CD4-positive, CD25-positive, alpha-beta regulatory T cell (primary cell): ENCODE results near the gene MEGF9. TPM values are rescaled to one million over a fixed set of nuclear protein-coding genes. Genes with fewer than 3 reads are reported as not detected.
"Not testable (repeated sequence)": the region's sequence is repeated elsewhere in the genome, so short reads cannot be mapped to it uniquely, and the experiment has no call there.

Experiments
- ATAC-seq, 2 donors: fragments of 150-1000 bp; cut with Tn5 transposase; one replicate each; pipeline ENCODE4 v1.10.0; 2021; ENCODE audit warnings: low read depth in 2 of 2, moderate number of reproducible peaks in 2 of 2, moderate library complexity in 1 of 2
- DNase-seq, 3 donors: peaks; one replicate each; pipeline versions ENCODE4 v3.0.0 to v3.0.0-alpha.2; 2012 to 2022; ENCODE audit warnings: mixed read lengths in 1 of 3
- H3K27ac ChIP-seq: one replicate; pipeline ENCODE4 v1.7.0; 2013; ENCODE audit warnings: mild to moderate bottlenecking, low read length; ENCODE audit not compliant: insufficient read depth, poor library complexity, severe bottlenecking
- H3K27me3 ChIP-seq: one replicate; pipeline ENCODE4 v1.7.0; 2013; ENCODE audit warnings: low read length; ENCODE audit not compliant: control insufficient read depth, insufficient read depth
- H3K36me3 ChIP-seq: one replicate; pipeline ENCODE4 v1.7.0; 2013; ENCODE audit warnings: mild to moderate bottlenecking, low read length, moderate library complexity; ENCODE audit not compliant: control insufficient read depth, insufficient read depth
- H3K4me1 ChIP-seq: 2 replicates; pipeline ENCODE4 v1.7.0; 2013; ENCODE audit warnings: mild to moderate bottlenecking, low read length; ENCODE audit not compliant: insufficient read depth, control insufficient read depth, poor library complexity, severe bottlenecking
- H3K4me3 ChIP-seq: one replicate; pipeline ENCODE4 v1.7.0; 2013; ENCODE audit warnings: low read depth, mild to moderate bottlenecking, low read length, moderate library complexity
- H3K9me3 ChIP-seq, 2 experiments: 1 replicate in 1 of 2; 2 replicates in 1 of 2; pipeline ENCODE4 v1.7.0; 2013; ENCODE audit warnings: low read length in 2 of 2, mild to moderate bottlenecking in 1 of 2, moderate library complexity in 1 of 2; ENCODE audit not compliant: control insufficient read depth in 2 of 2
- H3K27ac Mint-ChIP-seq, 3 donors: one replicate each; pipeline ENCODE4 v1.8.0; 2020 to 2022; ENCODE audit warnings: mild to moderate bottlenecking in 3 of 3, mixed read lengths in 3 of 3, moderate library complexity in 2 of 3
- H3K27me3 Mint-ChIP-seq: one replicate; pipeline ENCODE4 v1.8.0; 2022; ENCODE audit warnings: mild to moderate bottlenecking, mixed read lengths
- H3K36me3 Mint-ChIP-seq: one replicate; pipeline ENCODE4 v1.8.0; 2020; ENCODE audit warnings: mixed read lengths
- H3K4me1 Mint-ChIP-seq, 4 donors: one replicate each; pipeline ENCODE4 v1.8.0; 2020 to 2022; ENCODE audit warnings: mixed read lengths in 4 of 4, mild to moderate bottlenecking in 1 of 4
- H3K4me3 Mint-ChIP-seq, 4 donors: one replicate each; pipeline ENCODE4 v1.8.0; 2020 to 2022; ENCODE audit warnings: mild to moderate bottlenecking in 4 of 4, mixed read lengths in 4 of 4, moderate library complexity in 3 of 4
- H3K9me3 Mint-ChIP-seq, 7 donors: one replicate each; pipeline ENCODE4 v1.8.0; 2020 to 2022; ENCODE audit warnings: mixed read lengths in 7 of 7, mild to moderate bottlenecking in 3 of 7, moderate library complexity in 2 of 7
- polyA plus RNA-seq, 4 donors: library from polyadenylated mRNA; unstranded; fragments of 300-500 nt; fragmentation: Illumina TruSeq; gene quantifications; one replicate each; pipeline ENCODE4 v1.2.3, GENCODE V29; 2021
- total RNA-seq: library from RNA; stranded (reverse); gene quantifications from one replicate; pipeline ENCODE4 v1.2.3, GENCODE V29; 2022

The MEGF9 gene
- total and polyA plus RNA-seq, 5 donors from 2014 or later, result 4.6 to 17.8 (median 7.5) TPM

- Mint-ChIP-seq H3K9me3 (no peaks in the 10 kb centered on the region), H3K4me1 (peaks cover 6 to 14% (median 9%) of the 10 kb centered on the region in 4 donors), H3K27ac (no peak overlapping the region), H3K36me3 (no peaks in the 10 kb centered on the region), H3K4me3 (no peak overlapping the region), H3K27me3 (no peaks in the 10 kb centered on the region)
- ATAC-seq, result no peak
- DNase-seq, result no peak
- Histone ChIP-seq H3K27ac (no peak overlapping the region), H3K4me1 (no peaks in the 10 kb centered on the region), H3K9me3 (no peaks in the 10 kb centered on the region), H3K36me3 (peaks cover 5% of the 10 kb centered on the region), H3K4me3 (no peak overlapping the region), H3K27me3 (no peaks in the 10 kb centered on the region)
Observed at GRCh38 chr9:120755044-120755443, 40.8 kb upstream of the MEGF9 start.

GRCh38 chr9:120750421-120750820 is 36.2 kb upstream of the MEGF9 start:
- Histone ChIP-seq H3K36me3 (no peaks in the 10 kb centered on the region), H3K27ac (no peak overlapping the region), H3K27me3 (no peaks in the 10 kb centered on the region), H3K4me1 (no peaks in the 10 kb centered on the region), H3K4me3 (no peak overlapping the region), H3K9me3 (no peaks in the 10 kb centered on the region)
- Mint-ChIP-seq H3K27me3 (no peaks in the 10 kb centered on the region), H3K27ac (no peak overlapping the region), H3K36me3 (peaks cover 6% of the 10 kb centered on the region), H3K4me3 (no peak overlapping the region), H3K9me3 (peaks cover 0 to 1% (median 0%) of the 10 kb centered on the region in 7 donors), H3K4me1 (peaks cover 0 to 2% (median 0%) of the 10 kb centered on the region in 4 donors)
- DNase-seq (no peak), ATAC-seq (no peak)

GRCh38 chr9:120746366-120746765 is 32.1 kb upstream of the MEGF9 start:
- H3K4me3 Mint-ChIP-seq, H3K27ac ChIP-seq, H3K27me3 Mint-ChIP-seq, ATAC-seq, H3K27me3 ChIP-seq, DNase-seq, H3K36me3 ChIP-seq, H3K9me3 ChIP-seq, H3K9me3 Mint-ChIP-seq, H3K4me3 ChIP-seq, H3K4me1 ChIP-seq, H3K36me3 Mint-ChIP-seq, H3K4me1 Mint-ChIP-seq: not testable (repeated sequence)
- H3K27ac Mint-ChIP-seq, result peak overlapping the region in 1 of 3 donors; percentile 44

- H3K9me3 Mint-ChIP-seq, result peaks cover 0 to 1% (median 0%) of the 10 kb centered on the region in 7 donors
- H3K4me1 Mint-ChIP-seq, result peaks cover 0 to 2% (median 0%) of the 10 kb centered on the region in 4 donors
- Histone ChIP-seq H3K4me3 (no peak overlapping the region), H3K4me1 (no peaks in the 10 kb centered on the region), H3K27ac (no peak overlapping the region), H3K9me3 (no peaks in the 10 kb centered on the region), H3K27me3 (no peaks in the 10 kb centered on the region), H3K36me3 (no peaks in the 10 kb centered on the region)
- no peak overlapping the region for H3K27ac Mint-ChIP-seq
- no peaks in the 10 kb centered on the region for H3K27me3 Mint-ChIP-seq
- ATAC-seq, result no peak
- no peak overlapping the region for H3K4me3 Mint-ChIP-seq
- H3K36me3 Mint-ChIP-seq, result peaks cover 6% of the 10 kb centered on the region
- DNase-seq, result no peak
Observed at GRCh38 chr9:120745278-120745677, 31.0 kb upstream of the MEGF9 start.

GRCh38 chr9:120742951-120743416 is 28.7 kb upstream of the MEGF9 start:
- Histone ChIP-seq H3K4me3 (no peak overlapping the region), H3K9me3 (no peaks in the 10 kb centered on the region), H3K27me3 (no peaks in the 10 kb centered on the region), H3K4me1 (no peaks in the 10 kb centered on the region), H3K27ac (no peak overlapping the region), H3K36me3 (no peaks in the 10 kb centered on the region)
- Mint-ChIP-seq H3K4me3 (no peak overlapping the region), H3K36me3 (peaks cover 6% of the 10 kb centered on the region), H3K27me3 (no peaks in the 10 kb centered on the region), H3K9me3 (peaks cover 0 to 1% (median 0%) of the 10 kb centered on the region in 7 donors), H3K4me1 (peaks cover 0 to 2% (median 0%) of the 10 kb centered on the region in 4 donors), H3K27ac (no peak overlapping the region)
- DNase-seq (peak in 2 of 3 donors; percentile 17 to 48), ATAC-seq (peak; percentile 40 to 56)

GRCh38 chr9:120741701-120742100 is 27.4 kb upstream of the MEGF9 start:
- peaks cover 0 to 1% (median 0%) of the 10 kb centered on the region in 7 donors for H3K9me3 Mint-ChIP-seq
- no peak overlapping the region for H3K4me3 Mint-ChIP-seq

GRCh38 chr9:120741191-120741590 is 26.9 kb upstream of the MEGF9 start:
- no peaks in the 10 kb centered on the region for H3K4me1 Mint-ChIP-seq
- DNase-seq, result no peak
- no peaks in the 10 kb centered on the region for H3K27me3 ChIP-seq
- no peaks in the 10 kb centered on the region for H3K36me3 Mint-ChIP-seq
- H3K36me3 ChIP-seq, result no peaks in the 10 kb centered on the region
- H3K27me3 Mint-ChIP-seq, result no peaks in the 10 kb centered on the region
- no peaks in the 10 kb centered on the region for H3K4me1 ChIP-seq
- peaks cover 0 to 1% (median 0%) of the 10 kb centered on the region in 7 donors for H3K9me3 Mint-ChIP-seq
- H3K4me3 Mint-ChIP-seq, result no peak overlapping the region
- no peaks in the 10 kb centered on the region for H3K9me3 ChIP-seq
- no peak for ATAC-seq
- no peak overlapping the region for H3K27ac Mint-ChIP-seq
- no peak overlapping the region for H3K4me3 ChIP-seq
- H3K27ac ChIP-seq, result no peak overlapping the region

More at GRCh38 chr9:120741701-120742100, 27.4 kb upstream of the MEGF9 start:
- ATAC-seq (no peak), DNase-seq (no peak)
- H3K36me3 Mint-ChIP-seq, result no peaks in the 10 kb centered on the region
- no peaks in the 10 kb centered on the region for H3K4me1 Mint-ChIP-seq
- H3K9me3 ChIP-seq, result no peaks in the 10 kb centered on the region
- no peaks in the 10 kb centered on the region for H3K27me3 ChIP-seq
- H3K27me3 Mint-ChIP-seq, result no peaks in the 10 kb centered on the region
- no peaks in the 10 kb centered on the region for H3K36me3 ChIP-seq
- no peak overlapping the region for H3K4me3 ChIP-seq
- H3K27ac ChIP-seq, result no peak overlapping the region
- no peak overlapping the region for H3K27ac Mint-ChIP-seq
- no peaks in the 10 kb centered on the region for H3K4me1 ChIP-seq

- no peaks in the 10 kb centered on the region for H3K27me3 ChIP-seq
- no peak overlapping the region for H3K4me3 Mint-ChIP-seq
- no peak for ATAC-seq
Observed at GRCh38 chr9:120740132-120740531, 25.9 kb upstream of the MEGF9 start.

More at GRCh38 chr9:120740132-120740531, 25.9 kb upstream of the MEGF9 start:
- Histone ChIP-seq H3K9me3 (no peaks in the 10 kb centered on the region), H3K36me3 (no peaks in the 10 kb centered on the region), H3K27ac (no peak overlapping the region), H3K4me1 (no peaks in the 10 kb centered on the region), H3K4me3 (no peak overlapping the region)
- Mint-ChIP-seq H3K27ac (no peak overlapping the region), H3K9me3 (no peaks in the 10 kb centered on the region), H3K36me3 (no peaks in the 10 kb centered on the region), H3K27me3 (no peaks in the 10 kb centered on the region), H3K4me1 (no peaks in the 10 kb centered on the region)
- no peak for DNase-seq
